ENCODE measurements around the gene LACTBL1.

The LACTBL1 gene

DNA sequence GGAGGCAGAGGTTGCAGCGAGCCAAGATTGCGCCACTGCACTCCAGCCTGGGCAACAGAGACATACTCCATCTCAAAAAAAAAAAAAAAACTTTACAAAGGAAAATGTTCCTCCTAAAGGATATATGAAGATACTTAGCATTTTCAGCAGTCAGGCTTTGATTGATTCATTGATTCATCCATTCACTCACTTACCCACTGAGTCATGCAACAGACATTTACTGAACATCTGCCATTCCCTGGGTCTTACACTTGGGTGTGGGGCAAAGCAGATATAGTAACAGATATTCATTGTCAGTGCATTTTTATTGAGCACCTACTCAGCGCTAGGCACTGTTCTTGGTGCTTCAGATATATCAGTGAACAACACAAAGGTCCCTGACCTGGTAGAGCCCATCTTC is 5.6 kb upstream of the LACTBL1 start:
- in situ Hi-C loops (cut with MboI; ENCODE audit: low sequenced_read_pairs) = loop anchor here (10.0 to 25.0 kb wide), 3 partner anchors 207 to 659 kb away; no protein-coding TSS in a partner anchor

DNA sequence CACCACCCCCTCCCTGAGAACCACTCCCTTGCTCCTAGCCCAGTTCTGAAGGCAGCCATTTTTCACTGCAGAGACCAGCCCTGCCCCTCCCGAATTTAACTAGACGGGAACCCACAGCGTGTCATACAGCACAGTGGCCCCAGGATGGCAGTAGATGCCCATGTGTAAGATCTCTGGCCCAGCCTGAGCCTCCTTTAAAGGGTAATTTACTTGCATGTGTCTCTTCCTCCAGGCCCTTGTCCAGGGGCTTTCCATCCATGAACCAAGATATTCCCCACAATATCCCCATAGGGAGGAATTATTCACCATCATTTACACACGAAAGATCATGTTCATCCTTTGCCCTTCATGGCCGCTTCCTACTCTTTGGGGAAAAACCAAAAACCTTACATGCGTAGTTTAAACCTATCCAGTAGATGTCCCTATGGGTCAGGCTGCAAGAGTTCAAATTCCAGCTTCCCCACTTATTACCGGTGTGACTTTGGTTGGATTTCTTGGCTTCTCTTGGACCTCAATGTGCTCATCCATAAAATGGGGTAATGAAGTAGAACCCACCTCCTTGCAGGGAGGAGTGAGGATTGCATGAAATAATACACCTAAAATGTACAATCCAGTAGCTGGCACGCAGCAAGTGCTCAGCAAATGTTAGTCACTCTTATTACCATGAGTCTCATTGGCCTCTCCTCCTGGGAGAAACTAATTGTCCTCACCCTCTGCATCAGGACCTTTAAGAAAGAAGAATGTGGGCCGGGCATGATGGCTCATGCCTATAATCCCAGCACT is 4.0 kb upstream of the LACTBL1 start:
- in situ Hi-C loops (cut with MboI; ENCODE audit: low sequenced_read_pairs) = loop anchor here (10.0 to 25.0 kb wide), 3 partner anchors 208 to 661 kb away; no protein-coding TSS in a partner anchor

DNA sequence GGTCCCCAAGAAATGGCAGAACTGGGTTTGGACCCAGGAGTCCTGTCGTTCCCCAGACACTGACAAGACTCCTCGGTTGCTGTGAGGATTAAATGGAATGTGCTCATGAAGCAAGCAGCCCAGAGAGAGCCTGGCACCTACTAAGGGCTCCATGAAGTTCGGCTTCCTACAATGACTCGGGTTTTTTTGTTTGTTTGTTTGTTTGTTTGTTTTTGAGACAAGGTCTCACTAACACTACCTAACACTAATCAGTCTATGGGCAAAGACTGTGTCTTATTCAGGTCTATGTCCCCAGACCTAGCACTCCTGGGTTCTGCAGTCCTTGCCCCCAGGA is 3.4 kb upstream of the LACTBL1 start:
- in situ Hi-C loops (cut with MboI; ENCODE audit: low sequenced_read_pairs) = loop anchor here (10.0 to 25.0 kb wide), 3 partner anchors 209 to 661 kb away; no protein-coding TSS in a partner anchor

DNA sequence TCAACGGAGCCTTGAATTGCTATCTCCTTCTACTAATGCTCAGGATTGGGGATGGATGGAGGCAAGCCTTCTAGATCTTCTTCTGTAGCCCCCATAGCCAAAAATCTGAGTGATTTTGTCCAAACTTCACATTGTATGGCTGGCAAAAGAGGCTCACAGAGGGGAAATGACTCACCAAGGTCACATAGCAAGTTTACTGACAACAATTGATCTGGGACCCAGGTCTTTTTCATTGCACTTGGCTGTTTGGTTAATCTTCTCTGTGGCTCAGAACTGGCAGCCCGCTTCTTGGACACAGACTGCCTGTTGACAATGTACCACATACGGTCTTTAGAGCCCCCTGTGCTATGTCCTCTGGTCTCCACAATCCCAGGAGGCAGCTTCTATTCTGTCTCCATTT is 3.0 kb upstream of the LACTBL1 start:
- in situ Hi-C loops (cut with MboI; ENCODE audit: low sequenced_read_pairs) = loop anchor here (10.0 to 25.0 kb wide), 3 partner anchors 209 to 662 kb away; no protein-coding TSS in a partner anchor

DNA sequence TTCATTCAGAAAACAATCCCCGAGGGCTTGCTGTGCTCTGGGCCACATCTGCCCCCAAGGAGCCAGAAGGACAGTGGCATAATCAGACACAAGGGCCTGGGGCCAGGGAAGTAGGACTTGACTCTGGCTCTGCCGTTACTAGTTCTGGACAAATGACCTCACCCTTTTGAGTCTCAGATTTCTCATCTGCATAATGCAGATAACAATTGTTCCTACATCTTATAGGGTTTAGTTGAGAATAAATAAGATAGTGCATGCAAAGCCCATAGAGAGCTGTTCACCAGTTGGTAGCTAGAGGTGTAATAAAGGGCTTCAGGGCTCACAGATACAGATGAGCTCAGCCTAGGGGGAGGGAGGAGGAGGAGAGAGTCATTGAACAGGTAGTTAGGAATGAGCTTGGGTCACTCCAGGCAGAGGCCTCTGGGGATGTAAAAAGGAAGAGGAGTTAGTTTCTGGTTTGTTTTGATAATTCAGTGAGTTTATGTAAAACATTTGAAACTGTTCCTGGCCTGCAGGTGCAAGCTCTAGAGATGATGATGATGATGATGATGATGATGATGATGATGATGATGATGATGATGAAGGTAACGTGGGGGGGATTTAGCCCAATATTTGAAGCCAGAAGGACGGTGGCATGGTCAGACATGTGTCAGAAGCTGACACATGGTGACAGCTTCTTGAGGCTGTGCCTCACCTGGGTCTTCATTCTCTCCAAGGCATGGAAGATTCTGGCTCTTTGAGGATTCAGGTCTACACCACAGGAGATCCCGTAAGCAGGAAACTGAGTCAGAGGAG is 858 bp downstream of the LACTBL1 start:
- in situ Hi-C loops (cut with MboI; ENCODE audit: low sequenced_read_pairs) = loop anchor here (10.0 kb wide), 2 partner anchors 213 to 303 kb away; no protein-coding TSS in a partner anchor

DNA sequence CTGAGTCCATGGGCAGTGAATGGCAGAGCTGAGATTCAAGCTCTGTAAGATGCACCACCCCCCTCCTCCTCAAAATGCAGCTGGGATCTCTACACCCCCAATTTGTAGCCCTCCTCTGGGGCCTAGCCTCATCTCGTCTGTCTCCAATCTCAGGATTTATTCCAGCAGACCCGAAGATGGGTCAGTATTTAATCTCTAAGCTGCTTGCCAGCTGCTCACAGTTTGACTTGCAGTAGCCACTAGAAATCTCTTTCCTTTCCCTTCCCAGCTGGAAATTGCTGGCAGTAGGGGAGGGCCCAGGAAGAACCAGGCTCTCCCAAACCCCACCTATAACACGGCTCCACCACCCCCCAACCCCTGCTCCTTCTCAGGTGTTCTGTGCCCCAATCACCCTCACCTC is 1.5 kb downstream of the LACTBL1 start:
- in situ Hi-C loops (cut with MboI; ENCODE audit: low sequenced_read_pairs) = loop anchor here (10.0 kb wide), 2 partner anchors 214 to 304 kb away; no protein-coding TSS in a partner anchor

DNA sequence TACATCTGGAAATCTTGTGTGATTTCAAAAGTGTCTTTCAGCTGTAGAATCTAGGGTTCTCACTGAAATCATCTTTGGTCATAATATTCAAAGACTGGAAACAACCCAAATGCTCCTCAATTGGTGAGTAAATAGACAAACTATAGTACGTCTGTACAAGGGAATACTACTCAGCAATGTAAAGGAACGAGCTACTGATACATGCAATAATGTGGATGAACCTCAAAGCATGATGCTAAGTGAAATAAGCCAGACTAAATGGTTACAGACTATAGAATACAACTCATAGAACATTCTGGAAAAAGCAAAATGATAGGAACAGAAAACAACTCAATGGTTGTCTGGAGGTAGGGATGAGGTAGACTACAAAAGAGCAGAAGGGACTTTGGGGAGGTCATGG is 2.6 kb downstream of the LACTBL1 start:
- in situ Hi-C loops (cut with MboI; ENCODE audit: low sequenced_read_pairs) = loop anchor here (10.0 kb wide), 2 partner anchors 215 to 305 kb away; no protein-coding TSS in a partner anchor

DNA sequence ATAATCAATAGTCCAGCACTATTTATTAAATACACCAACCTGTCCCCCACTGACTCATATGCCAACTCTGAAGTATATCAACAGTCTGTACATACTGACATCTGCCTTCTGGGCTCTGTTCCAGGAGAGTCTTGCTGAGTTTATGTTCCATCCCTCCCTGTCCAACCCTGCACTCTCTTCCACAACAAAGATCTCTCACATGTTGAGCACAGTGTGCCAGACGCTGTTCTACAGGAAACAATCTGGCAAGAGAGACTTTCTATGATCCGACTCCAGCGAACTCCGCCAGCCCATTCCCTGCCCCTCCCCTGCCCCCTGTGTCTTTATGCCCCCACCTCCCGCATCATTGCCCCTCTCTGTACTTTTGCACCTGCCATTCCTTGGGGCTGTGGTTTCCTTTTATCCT is 3.4 kb downstream of the LACTBL1 start:
- in situ Hi-C loops (cut with MboI; ENCODE audit: low sequenced_read_pairs) = no loop called here

DNA sequence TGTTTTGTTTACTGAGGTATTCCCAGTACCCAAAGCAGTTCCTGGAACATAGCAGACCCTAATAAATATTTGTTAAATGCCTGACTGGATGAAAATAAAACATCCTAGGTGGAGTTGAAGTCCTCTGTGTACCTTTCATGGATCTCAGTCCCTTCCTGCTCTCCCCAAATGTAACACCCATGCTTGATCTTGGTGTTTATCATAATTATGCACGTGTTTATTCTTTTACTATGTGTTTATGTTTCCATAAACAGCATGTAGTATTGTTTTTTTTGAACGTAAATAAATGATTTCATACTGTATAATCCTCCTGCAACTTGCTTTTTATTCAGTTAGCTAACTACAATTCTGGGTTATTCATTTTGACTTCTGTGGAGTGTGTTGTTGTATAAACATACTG is 4.8 kb downstream of the LACTBL1 start:
- in situ Hi-C loops (cut with MboI; ENCODE audit: low sequenced_read_pairs) = no loop called here

DNA sequence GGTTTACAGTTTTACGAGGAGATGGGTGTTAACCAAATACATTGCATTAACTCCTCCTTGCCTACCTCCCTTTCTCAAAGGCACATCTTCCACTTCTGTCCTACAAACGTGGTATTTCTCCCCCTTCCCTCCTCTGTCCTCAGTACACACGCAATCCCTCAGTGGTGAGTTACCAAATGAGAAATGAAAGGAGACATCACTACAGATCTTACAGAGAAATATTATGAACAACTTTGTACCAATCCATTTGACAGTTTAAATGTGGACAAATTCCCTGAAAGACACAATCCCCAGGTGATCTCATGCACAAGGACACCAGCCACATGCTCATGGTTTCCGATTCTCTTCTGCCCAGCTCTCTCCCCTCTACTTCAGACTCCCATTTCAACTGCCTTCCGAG is 6.4 kb downstream of the LACTBL1 start:
- in situ Hi-C loops (cut with MboI; ENCODE audit: low sequenced_read_pairs) = no loop called here

DNA sequence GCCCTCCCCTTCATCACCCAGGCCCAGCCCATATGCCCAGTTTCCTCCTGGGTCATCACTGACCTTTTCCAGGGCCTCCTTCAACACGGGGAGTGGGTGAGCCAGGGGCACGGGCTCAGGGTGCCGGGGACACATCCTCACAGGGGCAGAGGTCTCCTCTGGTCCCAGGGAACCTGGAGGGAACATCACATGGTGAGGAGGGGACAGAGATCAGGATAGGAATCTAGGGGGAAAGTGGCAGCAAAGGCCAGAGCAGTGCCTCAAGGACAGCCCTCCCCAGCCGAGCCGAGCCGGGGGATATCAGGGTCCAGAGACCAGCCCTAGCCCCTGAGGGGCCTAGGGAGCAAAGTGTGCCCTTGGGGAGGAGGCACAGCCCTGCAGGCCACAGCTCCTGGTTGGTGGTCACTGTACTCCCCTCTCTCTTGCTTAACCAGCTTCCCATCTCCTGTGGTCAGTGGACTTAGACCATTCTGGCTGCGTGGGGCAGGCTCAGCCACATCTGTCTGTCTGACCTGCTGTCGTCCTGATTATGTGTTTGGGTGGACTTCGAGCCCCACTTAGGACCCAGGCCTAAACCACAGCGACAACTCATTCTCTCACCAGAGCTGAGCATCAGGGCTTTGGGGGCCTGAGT is 9.5 kb downstream of the LACTBL1 start:
- in situ Hi-C loops (cut with MboI; ENCODE audit: low sequenced_read_pairs) = no loop called here

DNA sequence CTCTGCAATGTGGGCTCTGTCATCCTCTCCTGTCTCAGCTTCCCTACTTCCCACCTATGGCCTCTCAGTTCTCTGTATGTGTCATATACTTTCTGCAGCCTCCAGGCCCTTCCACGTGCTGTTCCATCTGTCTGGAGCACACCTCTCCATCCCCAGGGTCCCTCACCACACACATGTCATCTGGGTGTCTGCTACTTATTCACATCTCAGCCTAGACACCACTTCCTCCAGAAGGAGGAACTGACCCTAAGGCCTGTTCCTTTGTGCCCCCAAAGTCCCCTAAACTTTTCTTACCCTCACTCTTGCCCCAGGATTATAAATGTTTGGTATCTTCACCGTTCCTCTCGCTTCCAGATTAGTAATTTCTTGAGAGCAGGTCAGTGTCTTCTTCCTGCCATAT is 10.1 kb downstream of the LACTBL1 start:
- in situ Hi-C loops (cut with MboI; ENCODE audit: low sequenced_read_pairs) = no loop called here

DNA sequence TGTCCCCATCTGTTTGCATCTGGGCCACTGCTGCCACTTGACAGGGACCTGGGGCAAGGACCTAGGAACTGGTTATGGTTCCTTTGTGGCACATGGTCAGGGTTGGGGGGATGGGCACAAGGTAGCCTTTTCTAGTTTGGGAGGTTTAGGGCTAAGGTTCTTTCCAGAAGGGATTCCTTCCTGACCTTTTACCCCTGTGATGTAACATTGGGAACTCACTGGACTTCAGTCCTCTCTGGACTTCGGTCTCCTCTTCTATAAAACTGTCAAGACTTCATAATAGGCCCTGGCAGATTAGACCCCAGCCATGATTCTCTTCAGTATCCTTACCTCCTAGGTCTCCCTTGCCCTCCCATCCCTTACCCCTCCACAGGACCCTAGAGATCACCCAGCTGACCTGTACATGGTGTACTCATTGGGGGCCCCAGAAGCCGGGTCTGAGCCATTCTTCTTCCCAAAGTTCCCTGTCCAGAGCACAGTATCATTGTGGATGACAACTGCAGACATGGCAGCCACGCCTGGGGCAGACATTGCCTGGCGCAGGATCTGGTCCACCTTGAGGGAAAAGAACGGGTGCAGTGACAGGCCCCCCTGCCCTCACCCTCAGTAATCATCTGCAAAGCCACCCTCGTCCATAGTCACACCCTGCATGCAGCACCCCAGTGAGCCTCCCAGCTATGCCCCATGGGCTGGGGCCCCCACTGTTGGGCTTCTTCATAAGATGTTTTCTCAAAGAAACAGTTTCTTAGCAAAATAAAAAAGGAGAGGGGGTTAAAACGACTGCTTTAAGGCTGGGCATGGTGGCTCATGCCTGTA is 12.9 kb downstream of the LACTBL1 start:
- in situ Hi-C loops (cut with MboI; ENCODE audit: low sequenced_read_pairs) = no loop called here

DNA sequence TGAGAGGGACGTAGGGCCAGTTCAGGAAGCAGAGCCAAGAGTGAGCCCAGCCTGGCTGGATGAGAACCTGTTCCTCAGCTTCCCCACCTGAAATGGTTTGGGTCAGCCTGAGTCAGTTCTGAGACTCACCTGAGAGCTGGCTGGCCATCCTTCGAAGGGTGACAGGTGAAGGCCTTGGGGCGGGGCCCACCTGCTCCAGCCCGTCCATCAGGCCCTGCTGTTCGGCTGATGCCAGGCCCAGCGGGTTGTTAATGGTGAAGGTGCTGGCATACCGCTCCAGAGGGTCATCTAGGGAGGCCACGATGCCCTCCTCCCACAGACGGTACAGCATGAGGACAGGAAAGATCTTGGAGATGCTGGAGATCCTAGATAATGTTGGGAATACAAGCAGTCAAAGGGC is 14.1 kb downstream of the LACTBL1 start:
- in situ Hi-C loops (cut with MboI; ENCODE audit: low sequenced_read_pairs) = no loop called here

DNA sequence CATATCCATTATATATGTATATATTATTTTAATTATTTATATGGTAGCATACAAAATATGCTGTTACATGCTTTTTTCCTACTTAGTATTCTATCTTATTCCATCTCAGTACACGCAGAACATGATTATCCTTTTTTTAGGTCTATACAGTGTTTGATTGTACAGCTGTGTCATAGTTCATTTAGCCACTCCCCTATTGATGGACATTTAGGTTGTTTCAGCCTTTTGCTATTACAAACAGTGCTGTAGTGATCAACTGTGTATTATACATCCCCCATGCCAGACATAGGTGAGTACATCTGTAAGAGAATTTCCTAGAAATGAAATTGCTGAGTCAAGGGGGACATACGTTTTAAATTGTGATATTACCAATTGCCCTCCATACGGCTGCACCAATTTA is 15.6 kb downstream of the LACTBL1 start:
- in situ Hi-C loops (cut with MboI; ENCODE audit: low sequenced_read_pairs) = no loop called here

DNA sequence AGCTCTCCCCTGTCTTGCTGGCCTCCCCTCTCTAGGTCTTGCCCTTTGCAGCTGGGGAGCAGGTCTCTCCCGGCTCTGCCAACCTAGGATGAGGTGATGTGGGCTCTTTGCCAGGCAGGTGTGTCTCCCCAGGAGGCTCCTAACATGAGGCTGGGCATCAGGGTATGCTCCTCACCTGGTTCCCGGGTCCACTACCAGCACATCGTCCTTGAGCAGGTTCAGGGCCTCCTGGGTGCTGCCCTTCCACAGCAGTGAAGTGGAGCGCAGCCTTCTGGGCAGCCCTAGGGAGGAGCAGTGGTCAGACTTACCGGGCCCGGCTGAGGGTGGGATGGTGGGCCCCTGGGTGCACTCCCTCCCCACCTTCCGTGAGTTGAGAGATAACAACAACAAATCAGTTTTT is 17.5 kb downstream of the LACTBL1 start:
- in situ Hi-C loops (cut with MboI; ENCODE audit: low sequenced_read_pairs) = no loop called here

DNA sequence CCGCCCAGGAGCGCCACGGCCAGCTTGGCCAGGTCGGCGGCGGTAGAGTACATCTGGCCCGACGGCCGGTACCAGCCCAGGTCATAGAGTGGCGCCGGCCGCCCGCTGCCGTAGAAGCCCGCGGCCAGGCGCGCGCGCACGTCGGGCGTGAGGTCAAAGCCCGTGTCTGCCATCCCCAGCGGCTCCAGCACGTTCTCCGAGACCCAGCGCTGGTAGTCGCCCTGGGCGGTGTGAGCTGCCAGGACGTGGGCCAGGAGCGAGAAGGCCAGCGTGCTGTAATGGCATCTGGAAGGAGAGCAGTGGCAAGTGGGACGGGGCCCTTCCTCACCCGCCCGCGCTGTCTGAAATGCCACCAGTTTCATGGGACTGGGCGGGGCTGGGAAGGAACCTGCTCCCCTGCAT is 18.9 kb downstream of the LACTBL1 start:
- in situ Hi-C loops (cut with MboI; ENCODE audit: low sequenced_read_pairs) = no loop called here

DNA sequence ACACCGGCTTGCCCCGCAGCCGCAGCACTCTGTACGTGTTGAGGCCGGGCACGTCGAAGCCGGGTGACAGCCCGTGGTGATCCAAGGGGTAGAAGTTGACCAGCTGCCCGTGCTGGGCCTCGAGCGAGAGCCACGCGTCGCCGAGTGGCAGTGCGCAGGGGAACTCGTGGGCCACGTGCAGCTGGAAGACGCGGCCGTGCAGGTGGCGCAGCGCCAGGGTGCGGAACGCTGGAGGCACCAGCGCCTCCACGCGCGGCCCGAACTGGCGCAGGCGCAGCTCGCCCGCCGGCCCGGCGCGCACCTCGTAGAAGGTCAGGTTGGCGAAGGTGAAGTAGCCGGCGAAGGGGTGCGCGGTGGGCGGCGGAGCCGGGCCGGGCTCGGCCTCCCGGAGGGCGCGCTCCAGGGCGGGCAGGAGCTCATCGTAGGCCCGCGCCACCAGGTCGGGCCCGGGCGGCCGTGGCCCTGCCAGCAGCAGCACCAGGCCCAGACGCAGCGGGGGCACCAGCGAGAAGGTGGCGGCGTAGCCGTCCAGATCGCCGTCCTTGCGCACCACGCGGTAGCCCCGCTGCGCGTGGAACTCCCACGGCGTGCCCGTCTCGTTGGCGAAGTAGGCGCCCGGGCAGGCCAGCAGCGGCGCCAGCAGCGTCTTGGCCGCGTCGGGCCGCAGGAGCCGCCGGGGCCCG is 19.5 kb downstream of the LACTBL1 start:
- in situ Hi-C loops (cut with MboI; ENCODE audit: low sequenced_read_pairs) = no loop called here

DNA sequence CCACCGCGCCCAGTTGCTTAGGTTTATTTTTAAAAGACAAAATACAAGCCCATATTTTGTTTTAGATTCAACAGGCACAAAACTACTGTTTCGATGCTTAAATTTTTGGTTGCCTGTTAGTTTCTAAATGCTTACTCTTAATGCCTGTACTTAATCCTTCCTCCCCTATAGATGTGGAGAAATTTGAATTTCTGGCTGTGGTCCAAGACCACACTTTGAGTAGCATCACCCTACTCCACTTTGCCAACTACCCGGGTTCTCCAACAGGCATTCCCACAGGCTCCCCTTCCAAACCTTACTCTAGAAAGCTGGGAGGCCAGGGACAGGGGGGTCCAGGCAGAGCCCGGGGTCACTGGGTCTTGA is 20.0 kb downstream of the LACTBL1 start:
- in situ Hi-C loops (cut with MboI; ENCODE audit: low sequenced_read_pairs) = no loop called here

DNA sequence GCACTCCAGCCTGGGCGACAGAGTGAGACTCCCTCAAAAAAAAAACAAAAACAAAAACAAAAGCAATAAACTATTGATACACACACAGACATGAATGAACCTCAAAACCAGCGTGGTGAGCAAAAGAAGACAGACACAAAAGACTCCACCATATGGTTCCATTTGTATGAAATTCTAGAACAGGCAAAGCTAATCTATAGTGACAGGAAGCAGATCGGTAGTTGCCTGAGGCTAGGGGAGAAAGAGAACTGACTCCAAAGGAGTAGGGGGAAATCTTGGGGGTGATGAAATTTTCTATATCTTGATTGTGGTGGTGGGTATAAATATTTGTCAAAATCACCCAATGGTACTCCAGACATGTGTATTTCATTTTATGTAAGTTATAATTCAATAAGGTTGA is 20.9 kb downstream of the LACTBL1 start:
- in situ Hi-C loops (cut with MboI; ENCODE audit: low sequenced_read_pairs) = no loop called here
